Osteoblast (primary cell): ENCODE data around the gene PLK1. TPM values are rescaled to one million over a fixed set of nuclear protein-coding genes. Genes with fewer than 3 reads are reported as not detected.
A peak's percentile ranks its signal among the peaks of the same experiment; 100 is the strongest.

Experiments
- DNase-seq: peaks from one replicate; pipeline ENCODE4 v3.0.0; 2011; ENCODE audit warnings: low spot score, mixed read lengths; ENCODE audit not compliant: insufficient read length; ENCODE audit errors: missing footprints
- H2AFZ ChIP-seq: 2 replicates; pipeline ENCODE4 v1.6.0; 2011; ENCODE audit warnings: mild to moderate bottlenecking, low read length
- H3K27ac ChIP-seq: 2 replicates; pipeline ENCODE4 v1.5.1; 2011; ENCODE audit warnings: mild to moderate bottlenecking, low read depth, low read length, moderate library complexity
- H3K27me3 ChIP-seq: 2 replicates; pipeline ENCODE4 v1.6.0; 2012; ENCODE audit warnings: mild to moderate bottlenecking, control low read depth, inconsistent platforms, low read length, moderate library complexity; ENCODE audit not compliant: insufficient read depth
- H3K36me3 ChIP-seq: 2 replicates; pipeline ENCODE4 v1.5.1; 2011; ENCODE audit warnings: mild to moderate bottlenecking, low read length, control low read depth, moderate library complexity; ENCODE audit not compliant: insufficient read depth
- H3K4me1 ChIP-seq: 2 replicates; pipeline ENCODE4 v1.5.1; 2011; ENCODE audit warnings: mild to moderate bottlenecking, low read length, control low read depth, moderate library complexity; ENCODE audit not compliant: insufficient read depth
- H3K4me2 ChIP-seq: 2 replicates; pipeline ENCODE4 v1.6.0; 2011; ENCODE audit warnings: mild to moderate bottlenecking, low read length; ENCODE audit not compliant: insufficient read depth
- H3K4me3 ChIP-seq: fragments of 200-600 bp; sonication (generic); 3 replicates; pipeline ENCODE4 v1.5.1; 2012; ENCODE audit warnings: mild to moderate bottlenecking, low read length, inconsistent platforms; ENCODE audit not compliant: insufficient read depth
- H3K79me2 ChIP-seq: 2 replicates; pipeline ENCODE4 v1.6.0; 2012; ENCODE audit warnings: mild to moderate bottlenecking, low read length, control low read depth, inconsistent platforms; ENCODE audit not compliant: insufficient read depth
- H3K9me3 ChIP-seq: 2 replicates; pipeline ENCODE4 v1.5.1; 2011; ENCODE audit warnings: low read depth, low read length, control low read depth
- H4K20me1 ChIP-seq: 2 replicates; pipeline ENCODE4 v1.6.0; 2012; ENCODE audit warnings: mild to moderate bottlenecking, low read length, control low read depth; ENCODE audit not compliant: insufficient read depth
- CTCF ChIP-seq: IDR thresholded peaks from 2 replicates; pipeline ENCODE4 v1.5.1; 2011; ENCODE audit warnings: mild to moderate bottlenecking, low read depth, low read length, moderate library complexity; ENCODE audit errors: extremely low read depth
- total RNA-seq: library from RNA; depleted of rRNA; stranded (reverse); fragments of >200 nt; gene quantifications from 2 replicates; pipeline ENCODE4 v1.2.3, GENCODE V29; 2012

The PLK1 gene
- total RNA-seq, 1 donor: 2.2 TPM

GRCh38 chr16:23667355-23667659 lies 11.4 kb upstream of the PLK1 start:
- peaks cover 81% of the 10 kb centered on the region for H3K36me3 ChIP-seq
- no peak overlapping the region for H3K27ac ChIP-seq
- DNase-seq: peak; percentile 10
- peaks cover 15% of the 10 kb centered on the region for H4K20me1 ChIP-seq
- H3K79me2 ChIP-seq: peaks cover under 1% of the 10 kb centered on the region
- peaks cover 12% of the 10 kb centered on the region for H3K4me1 ChIP-seq
- H3K4me2 ChIP-seq: no peak overlapping the region
- TF ChIP-seq CTCF: no peak
- H3K4me3 ChIP-seq: no peak overlapping the region
- H2AFZ ChIP-seq: no peak overlapping the region
- H3K27me3 ChIP-seq: no peaks in the 10 kb centered on the region
- H3K9me3 ChIP-seq: no peaks in the 10 kb centered on the region

GRCh38 chr16:23668225-23668624 lies 10.5 kb upstream of the PLK1 start:
- H3K4me3 ChIP-seq: no peak overlapping the region
- no peak overlapping the region for H3K4me2 ChIP-seq
- H3K9me3 ChIP-seq: no peaks in the 10 kb centered on the region
- H3K36me3 ChIP-seq: peaks cover 74% of the 10 kb centered on the region
- no peak overlapping the region for H3K27ac ChIP-seq
- peak; percentile 13 for DNase-seq
- H4K20me1 ChIP-seq: peaks cover 12% of the 10 kb centered on the region
- H3K27me3 ChIP-seq: no peaks in the 10 kb centered on the region
- TF ChIP-seq CTCF: no peak
- no peak overlapping the region for H2AFZ ChIP-seq
- H3K79me2 ChIP-seq: peaks cover 2% of the 10 kb centered on the region
- peaks cover 12% of the 10 kb centered on the region for H3K4me1 ChIP-seq

GRCh38 chr16:23668873-23669272 lies 9.8 kb upstream of the PLK1 start:
- H3K27ac ChIP-seq: no peak overlapping the region
- peaks cover 70% of the 10 kb centered on the region for H3K36me3 ChIP-seq
- no peaks in the 10 kb centered on the region for H3K9me3 ChIP-seq
- H3K4me2 ChIP-seq: no peak overlapping the region
- peaks cover 2% of the 10 kb centered on the region for H3K79me2 ChIP-seq
- H3K27me3 ChIP-seq: no peaks in the 10 kb centered on the region
- peaks cover 12% of the 10 kb centered on the region for H4K20me1 ChIP-seq
- no peak overlapping the region for H2AFZ ChIP-seq
- no peak for DNase-seq
- H3K4me1 ChIP-seq: peaks cover 12% of the 10 kb centered on the region
- TF ChIP-seq CTCF: no peak
- H3K4me3 ChIP-seq: no peak overlapping the region

- no peak for TF ChIP-seq CTCF
- H3K4me1 ChIP-seq: peaks cover 12% of the 10 kb centered on the region
- H3K9me3 ChIP-seq: no peaks in the 10 kb centered on the region
- peak; percentile 83 for DNase-seq
- H3K36me3 ChIP-seq: peaks cover 57% of the 10 kb centered on the region
- H3K4me2 ChIP-seq: peak overlapping the region; percentile 30
- H4K20me1 ChIP-seq: peaks cover 8% of the 10 kb centered on the region
- peak overlapping the region; percentile 64 for H3K27ac ChIP-seq
- H2AFZ ChIP-seq: no peak overlapping the region
- no peaks in the 10 kb centered on the region for H3K27me3 ChIP-seq
- H3K79me2 ChIP-seq: peaks cover 2% of the 10 kb centered on the region
- no peak overlapping the region for H3K4me3 ChIP-seq
Observed at GRCh38 chr16:23670137-23670776, 8.4 kb upstream of the PLK1 start.
